ENCODE results near the gene CD40.

Gene CD40

GRCh38 chr20:46152824-46153586 lies 34.9 kb downstream of the CD40 start:
- H3K9ac ChIP-seq (ENCODE audit: low read depth, low read length), result no peak overlapping the region
- H4K20me1 ChIP-seq (ENCODE audit: insufficient read depth, low read length), result no peaks in the 10 kb centered on the region
- no peak overlapping the region for H3K4me2 ChIP-seq (ENCODE audit: insufficient read depth, low read length)
- H3K4me1 ChIP-seq (ENCODE audit: insufficient read depth, low read length), result no peaks in the 10 kb centered on the region
- no peaks in the 10 kb centered on the region for H3K79me2 ChIP-seq (ENCODE audit: insufficient read depth, low read length)
- TF ChIP-seq CTCF (IDR thresholded peaks at IDR 0.05; ENCODE audit: borderline replicate concordance, extremely low read depth, low read length, poor library complexity, severe bottlenecking) (no peak), EZH2 (IDR thresholded peaks at IDR 0.05; ENCODE audit: borderline replicate concordance, low read depth, low read length, severe bottlenecking) (no peak)
- H3K9me3 ChIP-seq (ENCODE audit: insufficient read depth, low read length, severe bottlenecking), result no peaks in the 10 kb centered on the region
- DNase-seq, result no peak
- no peak overlapping the region for H3K4me3 ChIP-seq (ENCODE audit: low read depth in 1 of 2, low read length in 2 of 2)
- no peak overlapping the region for H2AFZ ChIP-seq (ENCODE audit: low read depth, low read length)
- peaks cover 18% of the 10 kb centered on the region for H3K27me3 ChIP-seq (ENCODE audit: insufficient read depth, low read length, poor library complexity)
- no peaks in the 10 kb centered on the region for H3K36me3 ChIP-seq (ENCODE audit: insufficient read depth, low read length)
- no peak overlapping the region for H3K27ac ChIP-seq (ENCODE audit: low read length)
- ATAC-seq (ENCODE audit: insufficient read depth, low read depth), result no peak

- Histone ChIP-seq H3K9ac (ENCODE audit: low read depth, low read length) (no peak overlapping the region), H3K27me3 (ENCODE audit: insufficient read depth, low read length, poor library complexity) (peaks cover 16% of the 10 kb centered on the region), H3K79me2 (ENCODE audit: insufficient read depth, low read length) (no peaks in the 10 kb centered on the region), H3K4me1 (ENCODE audit: insufficient read depth, low read length) (no peaks in the 10 kb centered on the region), H3K27ac (ENCODE audit: low read length) (no peak overlapping the region), H4K20me1 (ENCODE audit: insufficient read depth, low read length) (no peaks in the 10 kb centered on the region), H3K9me3 (ENCODE audit: insufficient read depth, low read length, severe bottlenecking) (no peaks in the 10 kb centered on the region), H2AFZ (ENCODE audit: low read depth, low read length) (no peak overlapping the region), H3K4me3 (ENCODE audit: low read depth in 1 of 2, low read length in 2 of 2) (no peak overlapping the region), H3K4me2 (ENCODE audit: insufficient read depth, low read length) (no peak overlapping the region), H3K36me3 (ENCODE audit: insufficient read depth, low read length) (no peaks in the 10 kb centered on the region)
- TF ChIP-seq EZH2 (IDR thresholded peaks at IDR 0.05; ENCODE audit: borderline replicate concordance, low read depth, low read length, severe bottlenecking), result no peak
- no peak for TF ChIP-seq CTCF (IDR thresholded peaks at IDR 0.05; ENCODE audit: borderline replicate concordance, extremely low read depth, low read length, poor library complexity, severe bottlenecking)
- DNase-seq (no peak), ATAC-seq (ENCODE audit: insufficient read depth, low read depth) (no peak)
These were observed 36.2 kb downstream of the CD40 start for GRCh38 chr20:46154305-46154704.

- no peaks in the 10 kb centered on the region for H3K4me1 ChIP-seq (ENCODE audit: insufficient read depth, low read length)
- TF ChIP-seq CTCF (IDR thresholded peaks at IDR 0.05; ENCODE audit: borderline replicate concordance, extremely low read depth, low read length, poor library complexity, severe bottlenecking) (no peak), EZH2 (IDR thresholded peaks at IDR 0.05; ENCODE audit: borderline replicate concordance, low read depth, low read length, severe bottlenecking) (no peak)
- no peak overlapping the region for H3K27ac ChIP-seq (ENCODE audit: low read length)
- no peak overlapping the region for H3K9ac ChIP-seq (ENCODE audit: low read depth, low read length)
- H2AFZ ChIP-seq (ENCODE audit: low read depth, low read length), result no peak overlapping the region
- H4K20me1 ChIP-seq (ENCODE audit: insufficient read depth, low read length), result no peaks in the 10 kb centered on the region
- no peaks in the 10 kb centered on the region for H3K79me2 ChIP-seq (ENCODE audit: insufficient read depth, low read length)
- H3K9me3 ChIP-seq (ENCODE audit: insufficient read depth, low read length, severe bottlenecking), result no peaks in the 10 kb centered on the region
- DNase-seq (no peak), ATAC-seq (ENCODE audit: insufficient read depth, low read depth) (no peak)
- H3K4me2 ChIP-seq (ENCODE audit: insufficient read depth, low read length), result no peak overlapping the region
- peaks cover 16% of the 10 kb centered on the region for H3K27me3 ChIP-seq (ENCODE audit: insufficient read depth, low read length, poor library complexity)
- H3K4me3 ChIP-seq (ENCODE audit: low read depth in 1 of 2, low read length in 2 of 2), result no peak overlapping the region
- H3K36me3 ChIP-seq (ENCODE audit: insufficient read depth, low read length), result no peaks in the 10 kb centered on the region
These were observed 36.7 kb downstream of the CD40 start for GRCh38 chr20:46154796-46155195.
